Aortic smooth muscle cell (primary cell): ENCODE results near the gene PGGHG. TPM values are rescaled to one million over a fixed set of nuclear protein-coding genes. Genes with fewer than 3 reads are reported as not detected.

Experiments used
- total RNA-seq: library from RNA; depleted of rRNA; stranded (reverse); fragments of >200 nt; gene quantifications from 2 replicates; pipeline ENCODE4 v1.2.3, GENCODE V29; 2014

The PGGHG gene
- 8.1 and 9.5 TPM in 2 replicates for total RNA-seq

DNA sequence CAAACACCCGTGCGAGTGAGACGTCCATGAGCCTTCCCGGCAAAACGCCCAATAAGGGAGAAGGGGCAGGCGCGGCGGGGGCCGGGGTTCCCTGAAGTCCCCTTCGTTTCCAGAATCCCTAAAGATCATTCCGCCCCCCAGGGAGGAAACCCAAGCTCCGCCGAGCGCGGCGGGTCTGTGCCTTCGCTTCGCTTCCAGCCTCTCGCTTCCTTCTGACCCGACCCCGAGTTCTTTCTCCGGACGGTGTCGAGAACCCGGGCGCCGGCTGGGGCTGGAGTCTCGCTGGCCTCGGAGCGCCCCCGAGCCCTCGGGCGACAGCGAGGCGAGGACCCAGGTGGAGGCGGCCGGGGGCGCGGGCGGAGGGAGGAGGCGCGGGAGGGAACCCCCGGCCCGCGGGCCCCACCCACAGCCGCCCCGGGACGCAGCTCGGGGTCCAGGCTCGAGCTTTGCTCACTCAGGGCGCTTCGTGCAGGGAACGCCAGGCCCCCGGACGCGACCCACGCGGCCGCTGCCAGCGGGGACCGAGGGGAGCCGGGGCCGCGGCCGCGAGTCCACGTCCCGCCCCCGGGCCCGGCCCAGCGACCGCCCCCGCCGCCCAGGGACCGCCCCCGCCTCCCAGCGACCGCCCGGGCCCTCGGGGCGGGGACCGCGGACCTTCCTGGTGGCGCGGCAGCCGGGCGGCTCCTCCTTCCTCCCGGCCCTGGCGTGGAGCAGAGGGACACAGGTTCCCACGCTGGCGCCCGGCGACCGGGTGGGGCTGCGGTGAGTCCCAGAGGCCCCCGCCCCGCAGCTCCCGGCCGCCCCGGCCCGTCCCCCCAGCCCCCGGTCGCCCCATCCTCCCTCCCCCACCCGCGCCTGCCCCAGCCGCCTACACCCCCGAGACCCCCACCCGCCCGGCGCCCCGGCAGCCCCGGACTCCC lies at the start of gene PGGHG:
PGGHG (plus strand) TSS at position 649 of the 920 bp plus-strand sequence. CDS start 691 bp downstream, outside the sequence.

DNA sequence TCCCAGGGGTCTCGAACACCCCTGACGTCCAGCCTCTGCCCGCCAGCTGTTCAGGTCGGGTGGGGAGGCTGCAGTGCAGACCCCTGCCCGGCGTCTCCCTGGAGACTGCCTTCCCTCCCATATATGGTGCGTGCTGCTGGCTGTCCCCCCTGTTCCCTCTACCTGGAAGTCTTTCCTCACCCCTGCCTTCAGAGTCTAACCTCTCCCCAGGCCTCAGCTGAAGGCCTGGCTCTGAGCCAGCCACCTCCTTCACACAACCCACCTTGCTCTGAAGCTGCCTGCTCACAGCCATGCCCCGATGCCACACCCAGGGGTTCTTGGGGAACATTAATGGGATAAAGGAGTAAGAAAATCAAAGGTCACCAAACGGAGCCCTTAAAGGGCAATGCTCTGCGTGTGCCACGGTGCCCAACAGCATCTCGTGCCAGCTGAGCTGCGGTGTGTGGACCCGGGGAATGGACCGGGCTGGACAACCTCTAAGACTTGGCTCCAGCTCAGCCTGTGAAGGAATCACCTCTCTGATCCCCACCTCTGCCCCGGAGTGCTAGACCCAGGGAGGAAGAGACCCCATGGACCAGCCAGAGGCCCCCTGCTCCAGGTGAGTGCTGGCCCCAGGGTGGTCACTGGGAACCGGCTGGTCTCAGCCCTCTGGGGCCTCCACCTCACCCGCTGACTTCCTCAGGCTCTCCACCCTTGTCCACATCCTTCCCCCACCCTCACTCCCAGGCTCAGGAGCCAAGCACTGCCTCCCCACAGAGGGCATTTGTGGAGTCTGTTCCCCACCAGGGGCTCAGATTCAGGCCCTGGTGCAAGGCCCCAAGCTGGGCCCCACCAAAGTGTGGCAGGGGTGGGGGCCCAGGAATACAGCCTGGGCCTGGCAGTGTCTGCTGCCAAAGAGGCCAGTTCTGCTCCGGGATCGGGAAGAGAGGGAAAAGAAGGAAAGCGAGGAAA lies 10.7 kb upstream of the PGGHG start, which contains the start of gene NLRP6:
NLRP6 (plus strand) TSS at position 407 of the 951 bp plus-strand sequence; CDS start at position 570, 163 bp downstream.

DNA sequence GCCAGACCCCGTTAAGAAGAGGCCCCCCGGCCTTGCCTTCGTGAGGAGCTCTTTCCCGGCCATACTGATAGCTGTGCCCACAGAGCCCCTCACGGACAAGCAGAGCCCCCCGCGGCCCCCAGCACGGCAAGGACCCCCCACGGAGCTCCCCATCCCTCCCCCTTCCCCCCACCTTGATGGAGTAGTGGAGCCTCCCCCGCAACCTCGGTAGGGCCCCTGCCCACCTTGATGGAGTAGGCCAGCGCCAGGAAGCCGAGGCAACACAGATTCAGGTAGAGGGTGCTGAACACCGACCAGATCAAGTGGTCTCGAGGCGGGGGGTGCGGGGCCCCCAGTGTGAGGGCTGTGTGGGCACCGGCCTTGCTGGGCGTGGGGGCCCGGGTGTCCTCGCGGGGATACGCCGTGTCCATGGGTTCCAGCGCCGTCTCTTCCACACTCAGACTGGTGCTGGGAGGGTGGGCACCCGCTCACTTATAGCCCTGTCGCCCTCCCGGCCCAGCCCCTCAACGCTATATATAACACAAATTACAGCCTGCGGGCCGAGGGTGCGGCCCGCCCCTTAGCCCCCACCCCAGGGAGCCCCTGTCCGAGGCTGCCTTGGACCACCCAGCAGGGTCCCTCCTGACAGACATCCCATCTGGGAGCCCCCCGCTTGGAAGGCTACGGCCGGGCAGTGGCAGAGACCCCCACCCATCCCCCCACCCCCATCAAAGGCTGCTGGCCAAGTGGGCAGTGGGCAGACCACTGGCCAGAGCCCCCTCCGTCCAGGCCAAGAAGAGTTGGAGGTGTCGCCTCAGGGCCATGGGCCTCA lies 10.4 kb downstream of the PGGHG start, which contains the start of gene IFITM5:
IFITM5 (minus strand) TSS at position 446 of the 811 bp plus-strand sequence; CDS start at position 410, 36 bp downstream.

DNA sequence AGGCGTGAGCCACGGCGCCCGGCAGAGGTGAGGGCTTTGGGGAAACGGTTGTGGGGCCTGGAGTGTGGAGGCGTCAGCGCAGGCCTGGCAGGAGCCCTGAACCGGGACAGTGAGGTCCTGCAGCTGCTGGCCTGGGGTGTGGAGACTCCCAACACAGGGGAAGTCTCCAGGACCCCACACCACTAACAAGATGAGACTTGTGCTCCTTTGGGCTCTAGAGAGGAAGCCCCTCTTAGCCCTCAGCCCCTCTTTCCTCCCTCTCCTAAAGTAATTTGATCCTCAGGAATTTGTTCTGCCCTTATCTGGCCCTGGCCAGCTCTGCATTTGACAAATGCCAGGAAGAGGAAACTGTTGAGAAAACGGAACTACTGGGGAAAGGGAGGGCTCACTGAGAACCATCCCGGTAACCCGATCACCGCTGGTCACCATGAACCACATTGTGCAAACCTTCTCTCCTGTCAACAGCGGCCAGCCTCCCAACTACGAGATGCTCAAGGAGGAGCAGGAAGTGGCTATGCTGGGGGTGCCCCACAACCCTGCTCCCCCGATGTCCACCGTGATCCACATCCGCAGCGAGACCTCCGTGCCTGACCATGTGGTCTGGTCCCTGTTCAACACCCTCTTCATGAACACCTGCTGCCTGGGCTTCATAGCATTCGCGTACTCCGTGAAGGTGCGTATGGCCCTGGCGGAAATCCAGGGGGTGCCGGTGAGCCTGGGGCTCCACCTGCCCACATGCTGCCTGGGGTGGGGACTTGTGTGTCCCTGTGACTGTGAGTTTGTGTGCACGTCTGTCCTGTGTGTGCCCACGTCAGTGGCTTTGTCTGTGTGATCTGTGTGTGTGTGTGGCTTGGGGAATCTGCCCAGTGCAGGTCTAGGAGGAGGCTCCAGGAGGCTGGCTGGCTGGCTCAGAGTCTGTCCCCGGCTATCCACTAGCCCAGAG lies 19.1 kb downstream of the PGGHG start, which contains the start of gene IFITM2:
IFITM2 (plus strand) TSS at position 51 of the 943 bp plus-strand sequence; CDS start at position 428, 377 bp downstream.

DNA sequence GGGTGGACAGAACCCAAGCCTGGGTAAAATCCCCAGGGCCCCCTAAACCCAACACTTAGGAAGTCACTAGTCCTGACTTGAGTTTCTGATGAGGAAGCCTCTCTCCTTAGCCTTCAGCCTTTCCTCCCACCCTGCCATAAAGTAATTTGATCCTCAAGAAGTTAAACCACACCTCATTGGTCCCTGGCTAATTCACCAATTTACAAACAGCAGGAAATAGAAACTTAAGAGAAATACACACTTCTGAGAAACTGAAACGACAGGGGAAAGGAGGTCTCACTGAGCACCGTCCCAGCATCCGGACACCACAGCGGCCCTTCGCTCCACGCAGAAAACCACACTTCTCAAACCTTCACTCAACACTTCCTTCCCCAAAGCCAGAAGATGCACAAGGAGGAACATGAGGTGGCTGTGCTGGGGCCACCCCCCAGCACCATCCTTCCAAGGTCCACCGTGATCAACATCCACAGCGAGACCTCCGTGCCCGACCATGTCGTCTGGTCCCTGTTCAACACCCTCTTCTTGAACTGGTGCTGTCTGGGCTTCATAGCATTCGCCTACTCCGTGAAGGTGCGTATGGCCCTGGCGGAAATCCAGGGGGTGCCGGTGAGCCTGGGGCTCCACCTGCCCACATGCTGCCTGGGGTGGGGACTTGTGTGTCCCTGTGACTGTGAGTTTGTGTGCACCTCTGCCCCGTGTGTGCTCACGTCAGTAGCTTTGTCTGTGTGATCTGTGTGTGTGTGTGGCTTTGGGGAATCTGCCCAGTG lies 25.0 kb downstream of the PGGHG start, which contains the start of gene IFITM1:
IFITM1 (plus strand) TSS at position 254 of the 767 bp plus-strand sequence; CDS start at position 385, 131 bp downstream.

Other genes starting within 250 kb of the PGGHG start
- not detected in 2 replicates for gene SCGB1C1, start 96.0 kb upstream of the PGGHG start, total RNA-seq
- gene BET1L, start 81.7 kb upstream of the PGGHG start, total RNA-seq: 18.6 and 20.2 TPM in 2 replicates
- gene RIC8A, start 81.4 kb upstream of the PGGHG start, total RNA-seq: 161 and 178 TPM in 2 replicates
- 8.7 and 9.8 TPM in 2 replicates for gene SIRT3, start 52.8 kb upstream of the PGGHG start, total RNA-seq
- 152 and 162 TPM in 2 replicates for gene PSMD13, start 52.1 kb upstream of the PGGHG start, total RNA-seq
- gene NLRP6, start 10.7 kb upstream of the PGGHG start, total RNA-seq: not detected in 2 replicates
- gene IFITM5, start 10.4 kb downstream of the PGGHG start, total RNA-seq: not detected in 2 replicates
- 113 and 138 TPM in 2 replicates for gene IFITM2, start 18.7 kb downstream of the PGGHG start, total RNA-seq
- gene IFITM1, start 24.9 kb downstream of the PGGHG start, total RNA-seq: 32.6 and 61.0 TPM in 2 replicates
- gene IFITM3, start 31.7 kb downstream of the PGGHG start, total RNA-seq: 90.2 and 101 TPM in 2 replicates
- gene B4GALNT4, start 80.4 kb downstream of the PGGHG start, total RNA-seq: under 0.01 and 0.06 TPM in 2 replicates
- 0.81 and 1.3 TPM in 2 replicates for gene PKP3, start 105.1 kb downstream of the PGGHG start, total RNA-seq
- 17.8 and 19.3 TPM in 2 replicates for gene SIGIRR, start 125.9 kb downstream of the PGGHG start, total RNA-seq
- gene ANO9, start 152.9 kb downstream of the PGGHG start, total RNA-seq: not detected in 2 replicates
- 25.6 and 32.0 TPM in 2 replicates for gene PTDSS2, start 161.2 kb downstream of the PGGHG start, total RNA-seq
- gene RNH1, start 218.1 kb downstream of the PGGHG start, total RNA-seq: 420 and 478 TPM in 2 replicates
- gene HRAS, start 246.4 kb downstream of the PGGHG start, total RNA-seq: 77.6 and 105 TPM in 2 replicates
- 0.25 and 0.53 TPM in 2 replicates for gene LRRC56, start 248.4 kb downstream of the PGGHG start, total RNA-seq